Measurements from ENCODE around the gene FUT3.

The FUT3 gene

GRCh38 chr19:5799247-5800241 is 51.7 kb downstream of the FUT3 start:
- peak; percentile 62 for DNase-seq

DNA sequence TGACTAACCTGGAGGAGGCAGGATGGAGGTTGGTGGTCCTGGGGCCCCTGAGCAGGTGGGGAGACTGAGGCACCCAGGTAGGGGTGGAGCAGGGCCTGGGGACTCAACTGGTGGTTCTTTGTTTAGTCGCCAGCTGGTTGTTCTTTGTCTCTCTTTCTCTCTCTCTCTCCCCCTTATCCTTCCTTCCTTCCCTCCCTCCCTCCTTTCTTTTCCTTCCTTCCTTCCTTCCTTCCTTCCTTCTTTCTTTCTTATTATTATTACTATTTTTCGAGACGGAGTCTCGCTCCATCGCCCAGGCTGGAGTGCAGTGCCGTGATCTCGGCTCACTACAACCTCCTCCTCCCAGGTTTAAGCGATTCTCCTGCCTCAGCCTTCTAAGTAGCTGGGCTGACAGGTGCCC is 53.0 kb downstream of the FUT3 start:
- DNase-seq = no peak

DNA sequence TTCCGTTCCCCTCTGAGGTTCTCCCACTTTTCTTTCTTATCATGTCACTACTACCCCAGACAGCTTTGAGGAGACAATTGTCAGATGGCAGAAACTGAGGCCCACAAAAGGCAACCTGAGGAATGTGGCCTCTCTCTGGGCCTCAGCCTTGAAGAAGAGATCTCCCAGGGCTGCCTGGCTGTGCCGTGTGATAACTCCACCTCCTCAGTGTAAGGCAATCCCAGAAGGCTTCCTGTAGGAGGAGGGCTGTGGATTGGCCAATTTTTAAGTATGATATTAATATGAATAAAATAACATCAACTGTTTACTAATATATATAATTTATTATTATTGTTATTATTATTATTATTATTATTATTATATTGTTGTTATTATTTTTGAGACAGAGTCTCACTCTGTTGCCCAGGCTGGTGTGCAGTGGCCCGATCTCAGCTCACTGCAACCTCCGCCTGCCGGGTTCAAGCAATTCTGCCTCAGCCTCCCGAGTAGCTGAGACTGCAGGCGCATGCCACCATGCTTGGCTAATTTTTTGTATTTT is 55.8 kb downstream of the FUT3 start:
- no peak for DNase-seq

- DNase-seq = no peak
These were observed 58.1 kb downstream of the FUT3 start for GRCh38 chr19:5793188-5793587.

Measured in femur (tissue), 1 donor.